H1 (cell line): ENCODE results near the gene TM4SF18. TPM values are rescaled to one million over a fixed set of nuclear protein-coding genes. Genes with fewer than 3 reads are reported as not detected.

ENCODE experiments used
- BACH1 ChIP-seq: IDR thresholded peaks from 2 replicates; pipeline ENCODE4 v1.6.1; 2012; ENCODE audit warnings: low read length, improper control_type of control experiment
- KDM5A ChIP-seq: fragments of 200-600 bp; IDR thresholded peaks from 2 replicates; pipeline ENCODE4 v1.7.1; 2012; ENCODE audit warnings: mild to moderate bottlenecking, low read length, inconsistent platforms, mixed read lengths
- SIN3A ChIP-seq, 2 experiments: IDR thresholded peaks in 1 of 2; conservative IDR thresholded peaks in 1 of 2; 2 replicates each; pipeline ENCODE4 v1.6.1; 2011 to 2012; ENCODE audit warnings: low read length in 2 of 2, improper control_type of control experiment in 1 of 2, low read depth in 1 of 2, mild to moderate bottlenecking in 1 of 2
- SP4 ChIP-seq: IDR thresholded peaks from 2 replicates; pipeline ENCODE4 v1.6.1; 2012; ENCODE audit warnings: low read length, inconsistent platforms
- ZNF274 ChIP-seq: IDR thresholded peaks from 2 replicates; pipeline ENCODE4 v1.7.0; 2012; ENCODE audit warnings: low read length, borderline replicate concordance; ENCODE audit errors: extremely low read depth
- polyA plus RNA-seq, 7 experiments: library from polyadenylated mRNA; depleted of rRNA in 3 of 7; stranded (reverse) in 5 of 7; unstranded in 2 of 7; fragments of >200 nt in 5 of 7; fragments of 200-250 nt in 2 of 7; gene quantifications; 1 replicate in 5 of 7; 2 replicates in 1 of 7; 4 replicates in 1 of 7; pipeline versions ENCODE4 v1.2.1 to v1.2.3, GENCODE V29; 2011 to 2013; ENCODE audit warnings: missing spikeins in 2 of 7, mixed read lengths in 2 of 7
- total RNA-seq: library from RNA; stranded (reverse); fragmentation: NEBNext Ultra II Directional; extraction: Animal tissue kit (Norgen Biotek cat#: 25700); gene quantifications from 2 replicates; pipeline ENCODE4 v1.2.1, GENCODE V29; 2021
- TF ChIP-seq, protein P1 (sequence below): fragments of 300-600 bp; sonication (generic); IDR thresholded peaks from 2 replicates; pipeline ENCODE4 v1.7.1; 2012; ENCODE audit warnings: low read length, moderate library complexity, mild to moderate bottlenecking, inconsistent platforms; ENCODE audit not compliant: insufficient replicate concordance

Gene TM4SF18
- total and polyA plus RNA-seq, 2 of the 8 experiments (the other 6 are each of a cell fraction or from before 2014, with no cell fraction given), result 2.9 to 13.6 TPM

DNA sequence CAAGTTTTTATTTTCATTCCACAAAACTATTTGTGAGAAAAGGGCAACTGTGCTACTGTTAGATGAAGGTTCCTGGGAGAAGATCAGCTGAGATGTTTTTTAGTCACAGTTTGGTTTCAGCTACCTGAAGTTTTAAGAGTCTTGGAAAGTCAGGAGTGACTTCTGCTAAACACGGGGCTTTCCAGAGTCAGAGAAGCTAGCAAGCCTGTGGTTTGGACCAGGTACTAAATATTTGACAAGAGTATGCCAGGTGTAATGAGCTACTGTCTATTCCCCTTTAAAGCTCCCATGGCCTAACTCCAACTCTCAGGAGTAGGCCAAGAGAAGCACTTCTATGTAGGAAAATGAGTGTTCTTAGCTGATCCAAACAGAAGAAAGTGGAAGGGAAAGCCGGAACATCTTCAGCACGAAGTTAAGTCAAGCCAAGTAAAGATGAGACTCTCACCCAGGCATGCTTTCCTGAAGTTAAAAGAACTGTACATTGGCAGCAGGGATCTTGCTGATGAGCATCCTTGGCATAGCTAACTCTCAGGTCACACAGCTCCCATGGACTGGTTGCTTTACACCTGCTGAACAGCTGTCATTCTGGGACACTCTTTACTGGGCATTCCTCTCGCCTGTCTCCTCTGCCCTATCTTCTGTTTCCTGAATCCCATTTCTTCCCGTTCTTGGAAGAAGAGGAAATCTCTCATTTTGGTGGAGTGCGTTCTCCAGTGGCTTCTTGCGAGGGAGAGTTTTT is 22.5 kb downstream of the TM4SF18 start (continued):
- TF ChIP-seq, protein P1, sequence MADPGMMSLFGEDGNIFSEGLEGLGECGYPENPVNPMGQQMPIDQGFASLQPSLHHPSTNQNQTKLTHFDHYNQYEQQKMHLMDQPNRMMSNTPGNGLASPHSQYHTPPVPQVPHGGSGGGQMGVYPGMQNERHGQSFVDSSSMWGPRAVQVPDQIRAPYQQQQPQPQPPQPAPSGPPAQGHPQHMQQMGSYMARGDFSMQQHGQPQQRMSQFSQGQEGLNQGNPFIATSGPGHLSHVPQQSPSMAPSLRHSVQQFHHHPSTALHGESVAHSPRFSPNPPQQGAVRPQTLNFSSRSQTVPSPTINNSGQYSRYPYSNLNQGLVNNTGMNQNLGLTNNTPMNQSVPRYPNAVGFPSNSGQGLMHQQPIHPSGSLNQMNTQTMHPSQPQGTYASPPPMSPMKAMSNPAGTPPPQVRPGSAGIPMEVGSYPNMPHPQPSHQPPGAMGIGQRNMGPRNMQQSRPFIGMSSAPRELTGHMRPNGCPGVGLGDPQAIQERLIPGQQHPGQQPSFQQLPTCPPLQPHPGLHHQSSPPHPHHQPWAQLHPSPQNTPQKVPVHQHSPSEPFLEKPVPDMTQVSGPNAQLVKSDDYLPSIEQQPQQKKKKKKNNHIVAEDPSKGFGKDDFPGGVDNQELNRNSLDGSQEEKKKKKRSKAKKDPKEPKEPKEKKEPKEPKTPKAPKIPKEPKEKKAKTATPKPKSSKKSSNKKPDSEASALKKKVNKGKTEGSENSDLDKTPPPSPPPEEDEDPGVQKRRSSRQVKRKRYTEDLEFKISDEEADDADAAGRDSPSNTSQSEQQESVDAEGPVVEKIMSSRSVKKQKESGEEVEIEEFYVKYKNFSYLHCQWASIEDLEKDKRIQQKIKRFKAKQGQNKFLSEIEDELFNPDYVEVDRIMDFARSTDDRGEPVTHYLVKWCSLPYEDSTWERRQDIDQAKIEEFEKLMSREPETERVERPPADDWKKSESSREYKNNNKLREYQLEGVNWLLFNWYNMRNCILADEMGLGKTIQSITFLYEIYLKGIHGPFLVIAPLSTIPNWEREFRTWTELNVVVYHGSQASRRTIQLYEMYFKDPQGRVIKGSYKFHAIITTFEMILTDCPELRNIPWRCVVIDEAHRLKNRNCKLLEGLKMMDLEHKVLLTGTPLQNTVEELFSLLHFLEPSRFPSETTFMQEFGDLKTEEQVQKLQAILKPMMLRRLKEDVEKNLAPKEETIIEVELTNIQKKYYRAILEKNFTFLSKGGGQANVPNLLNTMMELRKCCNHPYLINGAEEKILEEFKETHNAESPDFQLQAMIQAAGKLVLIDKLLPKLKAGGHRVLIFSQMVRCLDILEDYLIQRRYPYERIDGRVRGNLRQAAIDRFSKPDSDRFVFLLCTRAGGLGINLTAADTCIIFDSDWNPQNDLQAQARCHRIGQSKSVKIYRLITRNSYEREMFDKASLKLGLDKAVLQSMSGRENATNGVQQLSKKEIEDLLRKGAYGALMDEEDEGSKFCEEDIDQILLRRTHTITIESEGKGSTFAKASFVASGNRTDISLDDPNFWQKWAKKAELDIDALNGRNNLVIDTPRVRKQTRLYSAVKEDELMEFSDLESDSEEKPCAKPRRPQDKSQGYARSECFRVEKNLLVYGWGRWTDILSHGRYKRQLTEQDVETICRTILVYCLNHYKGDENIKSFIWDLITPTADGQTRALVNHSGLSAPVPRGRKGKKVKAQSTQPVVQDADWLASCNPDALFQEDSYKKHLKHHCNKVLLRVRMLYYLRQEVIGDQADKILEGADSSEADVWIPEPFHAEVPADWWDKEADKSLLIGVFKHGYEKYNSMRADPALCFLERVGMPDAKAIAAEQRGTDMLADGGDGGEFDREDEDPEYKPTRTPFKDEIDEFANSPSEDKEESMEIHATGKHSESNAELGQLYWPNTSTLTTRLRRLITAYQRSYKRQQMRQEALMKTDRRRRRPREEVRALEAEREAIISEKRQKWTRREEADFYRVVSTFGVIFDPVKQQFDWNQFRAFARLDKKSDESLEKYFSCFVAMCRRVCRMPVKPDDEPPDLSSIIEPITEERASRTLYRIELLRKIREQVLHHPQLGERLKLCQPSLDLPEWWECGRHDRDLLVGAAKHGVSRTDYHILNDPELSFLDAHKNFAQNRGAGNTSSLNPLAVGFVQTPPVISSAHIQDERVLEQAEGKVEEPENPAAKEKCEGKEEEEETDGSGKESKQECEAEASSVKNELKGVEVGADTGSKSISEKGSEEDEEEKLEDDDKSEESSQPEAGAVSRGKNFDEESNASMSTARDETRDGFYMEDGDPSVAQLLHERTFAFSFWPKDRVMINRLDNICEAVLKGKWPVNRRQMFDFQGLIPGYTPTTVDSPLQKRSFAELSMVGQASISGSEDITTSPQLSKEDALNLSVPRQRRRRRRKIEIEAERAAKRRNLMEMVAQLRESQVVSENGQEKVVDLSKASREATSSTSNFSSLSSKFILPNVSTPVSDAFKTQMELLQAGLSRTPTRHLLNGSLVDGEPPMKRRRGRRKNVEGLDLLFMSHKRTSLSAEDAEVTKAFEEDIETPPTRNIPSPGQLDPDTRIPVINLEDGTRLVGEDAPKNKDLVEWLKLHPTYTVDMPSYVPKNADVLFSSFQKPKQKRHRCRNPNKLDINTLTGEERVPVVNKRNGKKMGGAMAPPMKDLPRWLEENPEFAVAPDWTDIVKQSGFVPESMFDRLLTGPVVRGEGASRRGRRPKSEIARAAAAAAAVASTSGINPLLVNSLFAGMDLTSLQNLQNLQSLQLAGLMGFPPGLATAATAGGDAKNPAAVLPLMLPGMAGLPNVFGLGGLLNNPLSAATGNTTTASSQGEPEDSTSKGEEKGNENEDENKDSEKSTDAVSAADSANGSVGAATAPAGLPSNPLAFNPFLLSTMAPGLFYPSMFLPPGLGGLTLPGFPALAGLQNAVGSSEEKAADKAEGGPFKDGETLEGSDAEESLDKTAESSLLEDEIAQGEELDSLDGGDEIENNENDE, result no peak
- TF ChIP-seq SIN3A (conservative IDR thresholded peaks at IDR 0.05 in 1 of 2, IDR thresholded peaks at IDR 0.05 in 1 of 2; ENCODE audit: low read depth in 1 of 2, low read length in 2 of 2) (no peak), ZNF274 (no peak), SP4 (no peak), KDM5A (no peak), BACH1 (no peak)
